Stimulated activated CD4-positive, alpha-beta T cell treated with anti-CD3 and anti-CD28 coated beads, Interleukin-12 subunit alpha, Interleukin-12 subunit beta, amount 100 ng/mL, for 24 hours (primary cell): ENCODE results near the gene APPBP2.
"Not testable (repeated sequence)": the region's sequence is repeated elsewhere in the genome, so short reads cannot be mapped to it uniquely, and the experiment has no call there.

Experiments
- DNase-seq, 2 experiments: peaks; one replicate each; pipeline ENCODE4 v3.0.0-alpha.2; 2020; ENCODE audit warnings: low read depth in 2 of 2

The APPBP2 gene, protein sequence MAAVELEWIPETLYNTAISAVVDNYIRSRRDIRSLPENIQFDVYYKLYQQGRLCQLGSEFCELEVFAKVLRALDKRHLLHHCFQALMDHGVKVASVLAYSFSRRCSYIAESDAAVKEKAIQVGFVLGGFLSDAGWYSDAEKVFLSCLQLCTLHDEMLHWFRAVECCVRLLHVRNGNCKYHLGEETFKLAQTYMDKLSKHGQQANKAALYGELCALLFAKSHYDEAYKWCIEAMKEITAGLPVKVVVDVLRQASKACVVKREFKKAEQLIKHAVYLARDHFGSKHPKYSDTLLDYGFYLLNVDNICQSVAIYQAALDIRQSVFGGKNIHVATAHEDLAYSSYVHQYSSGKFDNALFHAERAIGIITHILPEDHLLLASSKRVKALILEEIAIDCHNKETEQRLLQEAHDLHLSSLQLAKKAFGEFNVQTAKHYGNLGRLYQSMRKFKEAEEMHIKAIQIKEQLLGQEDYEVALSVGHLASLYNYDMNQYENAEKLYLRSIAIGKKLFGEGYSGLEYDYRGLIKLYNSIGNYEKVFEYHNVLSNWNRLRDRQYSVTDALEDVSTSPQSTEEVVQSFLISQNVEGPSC

DNA sequence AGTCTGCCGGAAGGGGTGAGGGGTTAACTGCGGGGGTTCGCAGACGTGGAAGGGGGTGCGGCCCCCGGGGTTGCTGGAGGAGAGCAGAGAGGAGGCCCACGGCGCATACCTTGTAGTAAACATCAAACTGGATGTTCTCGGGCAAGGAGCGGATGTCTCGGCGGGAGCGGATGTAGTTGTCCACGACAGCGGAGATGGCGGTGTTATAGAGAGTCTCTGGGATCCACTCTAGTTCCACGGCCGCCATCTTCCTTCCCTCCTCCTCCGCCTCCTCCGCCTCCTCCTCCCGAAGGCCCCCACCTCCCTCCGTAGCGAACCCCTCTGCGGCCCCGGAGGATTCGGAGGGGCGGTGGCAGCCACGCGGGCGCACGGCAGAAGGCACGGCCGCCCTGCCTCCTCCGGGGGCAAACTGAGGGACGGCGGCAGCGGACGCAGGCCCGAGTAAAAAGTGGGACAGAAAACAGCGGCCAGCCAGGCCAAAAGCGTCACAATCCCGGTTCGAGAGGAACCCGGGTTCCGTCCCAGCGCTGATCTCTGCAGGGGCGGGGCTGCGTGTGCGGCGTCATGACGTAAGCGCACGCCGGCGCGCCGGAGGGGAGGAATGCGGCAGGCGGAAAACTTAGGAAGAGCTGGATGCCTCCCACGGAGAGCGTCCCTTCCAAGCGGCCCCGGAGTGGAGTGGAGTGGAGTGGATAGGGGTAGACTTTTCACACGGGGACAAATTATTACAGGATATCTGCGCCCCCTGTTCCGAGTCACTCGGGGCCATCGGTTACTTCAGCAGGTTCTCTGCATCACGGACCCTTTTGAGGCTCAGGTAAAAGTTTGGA, at the start of gene APPBP2:
Gene APPBP2 (minus strand): TSS at position 558 of the 830 bp plus-strand sequence. CDS start 311 bp downstream, at position 247.
- peak; percentile 52 to 64 for DNase-seq

DNA sequence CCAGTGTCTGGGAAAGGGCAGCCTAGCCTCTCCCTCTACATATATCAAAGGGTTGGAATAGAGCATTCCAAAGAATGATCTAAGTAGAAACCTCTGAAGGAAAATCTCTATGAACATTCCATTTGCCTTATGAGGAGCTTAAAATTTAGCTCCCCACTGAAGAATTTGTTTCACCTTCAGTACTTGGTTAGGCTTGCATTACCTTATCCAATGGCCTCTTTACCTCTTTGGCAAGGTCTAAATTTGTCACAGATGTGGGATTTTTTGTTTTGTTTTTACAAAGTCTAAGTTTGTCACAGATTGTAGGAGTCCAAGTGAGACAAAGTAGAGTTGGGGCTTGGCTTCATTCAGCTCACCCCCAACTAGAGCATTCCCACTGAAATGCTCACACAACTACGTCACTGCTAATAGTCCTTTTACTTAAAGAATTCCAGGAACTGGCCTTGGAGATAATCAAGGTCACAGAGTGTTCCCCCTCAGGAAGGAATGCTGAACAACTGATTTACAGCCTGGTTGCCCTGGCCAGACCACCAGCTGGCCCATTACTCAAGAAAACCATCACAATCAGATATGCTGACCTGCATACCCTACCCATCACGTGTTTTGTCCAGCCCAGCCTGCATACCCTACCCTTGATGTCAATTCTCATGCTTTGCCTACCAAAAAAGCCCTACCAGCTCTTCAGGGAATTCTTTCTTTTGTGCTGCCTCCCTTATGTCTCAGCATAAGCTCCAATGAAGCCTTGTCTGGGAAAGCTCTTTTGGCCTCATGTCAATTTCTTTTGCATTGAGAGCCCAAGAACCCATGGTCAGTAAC, 47.4 kb upstream of the APPBP2 start:
- no peak for DNase-seq

DNA sequence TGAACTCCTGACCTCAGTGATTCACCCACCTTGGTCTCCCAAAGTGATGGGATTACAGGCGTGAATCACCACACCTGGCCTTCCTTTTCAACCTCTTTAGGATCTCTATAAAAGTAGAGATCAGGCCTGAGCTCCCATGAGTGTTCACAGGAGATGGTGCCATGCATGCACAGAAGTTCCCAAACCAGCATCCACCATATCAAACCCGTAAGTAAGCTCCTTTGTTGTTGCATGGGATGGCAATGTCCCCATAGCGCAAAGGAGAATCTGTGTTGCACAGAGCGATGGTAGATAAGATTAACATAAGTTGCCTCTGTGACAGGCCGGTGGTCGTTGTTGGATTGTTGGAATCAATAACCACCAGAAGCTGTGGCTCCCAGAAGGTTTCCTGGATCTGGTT, 39.2 kb upstream of the APPBP2 start:
- no peak for DNase-seq

DNA sequence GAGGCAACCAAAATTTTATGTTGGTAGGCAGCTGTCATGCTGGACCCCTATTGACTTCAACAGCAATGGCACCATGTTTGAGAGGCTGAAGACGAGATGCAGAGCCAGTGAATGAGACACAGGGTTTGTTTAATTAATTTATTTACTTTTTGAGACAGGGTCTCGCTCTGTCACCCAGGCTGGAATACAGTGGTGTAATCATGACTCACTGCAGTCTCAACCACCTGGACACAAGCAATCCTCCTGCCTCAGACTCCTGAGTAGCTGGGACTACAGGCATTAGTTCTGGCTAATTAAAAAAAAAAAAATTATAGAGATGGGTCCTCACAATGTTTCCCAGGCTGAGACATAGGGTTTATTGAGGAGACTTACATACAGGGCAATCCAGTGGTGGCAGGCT, 37.7 kb upstream of the APPBP2 start:
- no peak for DNase-seq

DNA sequence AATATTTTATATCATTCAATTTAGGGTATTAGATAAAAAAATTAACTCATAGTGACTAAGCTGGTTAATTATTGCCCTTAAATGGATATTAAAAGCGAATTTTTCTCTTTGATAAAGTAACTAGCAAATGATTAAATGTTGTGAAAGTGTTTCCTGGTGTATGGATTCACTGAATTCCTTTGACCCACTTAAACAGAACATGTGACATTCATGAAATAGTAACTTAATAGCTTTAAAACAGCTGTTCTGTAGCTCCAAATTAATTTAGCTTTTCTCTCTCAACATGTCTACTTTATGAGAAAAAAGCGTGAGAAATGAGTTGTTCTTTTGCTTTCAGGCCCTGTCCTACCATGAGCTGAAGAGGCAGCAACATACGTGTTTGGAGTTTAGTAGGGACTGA, 36.4 kb upstream of the APPBP2 start:
- no peak for DNase-seq

DNA sequence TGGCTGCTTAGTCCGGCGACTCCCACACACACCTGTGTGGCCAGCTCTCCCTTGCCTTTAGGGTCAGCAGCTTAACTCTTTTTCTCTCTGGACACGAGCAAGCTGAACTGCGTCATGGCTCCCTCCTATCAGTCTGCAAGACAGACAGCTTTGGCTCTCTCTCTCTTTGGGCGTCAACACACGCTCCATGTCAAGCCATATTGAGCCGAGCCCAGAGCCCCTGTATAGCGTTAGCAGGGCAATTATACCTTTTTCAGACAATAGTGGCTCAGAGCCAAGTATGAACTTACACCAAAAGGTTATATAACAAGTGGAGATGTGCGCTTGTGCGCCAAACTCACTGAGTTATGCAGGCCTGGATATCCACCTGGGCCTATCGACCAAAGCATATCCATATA, 34.8 kb upstream of the APPBP2 start:
- DNase-seq, result no peak

DNA sequence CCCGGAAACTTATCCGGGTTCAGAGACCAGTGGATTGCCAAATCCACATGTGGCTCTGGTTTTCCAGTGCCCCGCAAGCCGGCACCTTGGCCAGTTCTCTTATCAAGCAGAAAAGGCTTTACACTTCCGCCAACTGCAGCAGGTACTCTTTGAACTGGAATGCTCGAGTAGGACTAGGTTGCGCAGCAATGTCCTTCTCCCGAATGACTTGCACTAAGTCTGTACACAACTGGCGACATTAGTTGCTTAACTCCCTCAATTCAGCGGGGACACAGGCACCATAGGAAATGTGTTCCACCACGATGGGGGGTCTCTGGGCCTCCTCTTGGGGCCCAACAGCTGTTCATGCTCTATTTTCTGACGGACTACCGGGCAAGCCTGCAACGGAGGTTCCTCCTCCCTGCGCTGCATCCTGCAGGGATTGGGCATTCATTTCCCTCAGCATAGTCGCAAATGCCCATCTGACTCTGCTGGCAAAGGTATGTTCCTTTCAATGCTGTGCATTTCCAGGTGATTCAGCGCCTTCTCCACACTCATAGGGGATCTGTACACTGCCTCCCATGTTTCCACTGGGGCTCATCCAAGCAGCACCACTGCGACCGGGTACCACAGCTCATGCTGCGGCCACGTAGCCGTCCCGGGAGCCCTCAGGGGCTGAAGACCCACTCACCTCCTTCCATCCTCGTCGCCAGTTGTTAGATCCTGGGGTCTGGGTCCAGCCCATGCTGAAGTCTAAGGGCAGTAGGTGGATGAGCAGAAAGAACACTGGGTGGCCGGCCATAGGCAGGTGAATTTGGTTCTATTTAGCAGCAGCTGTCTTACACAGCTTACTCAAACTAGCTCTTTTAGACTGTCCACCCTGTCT, 34.2 kb upstream of the APPBP2 start:
- DNase-seq, result no peak

DNA sequence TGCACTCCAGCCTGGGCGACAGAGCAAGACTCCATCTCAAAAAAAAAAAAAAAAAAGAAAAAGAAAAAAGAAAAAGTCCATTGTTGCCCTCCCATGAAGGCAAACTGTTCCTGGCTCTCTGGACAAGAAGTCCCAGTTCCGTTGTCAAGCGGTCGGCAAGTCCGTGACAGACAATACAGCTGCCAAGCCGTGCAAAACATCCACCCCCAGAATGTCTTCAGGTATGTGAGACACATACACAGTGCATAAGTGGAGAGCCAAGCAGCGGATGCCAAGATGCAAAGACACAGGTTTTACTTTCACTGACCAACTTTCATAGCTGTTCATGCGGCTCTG, 33.6 kb upstream of the APPBP2 start:
- no peak for DNase-seq

DNA sequence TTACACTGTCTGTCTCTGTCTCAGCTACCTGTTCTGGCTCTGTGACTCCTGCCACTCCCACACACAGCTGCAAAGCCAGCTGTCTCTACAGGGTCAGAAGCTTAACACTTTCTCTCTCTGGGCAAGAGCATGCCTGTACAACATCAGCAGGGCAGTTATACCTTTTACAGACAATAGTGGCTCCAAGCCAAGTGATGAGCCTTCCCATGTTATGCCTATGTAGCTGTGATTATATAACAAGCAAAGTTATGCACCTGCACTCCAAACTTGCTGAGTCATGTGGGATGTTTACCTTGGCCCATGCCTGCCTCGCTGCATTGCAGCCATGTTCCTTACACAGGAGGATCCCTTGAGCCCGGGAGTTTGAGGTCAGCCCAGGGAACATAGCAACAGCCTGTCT, 31.8 kb upstream of the APPBP2 start:
- no peak for DNase-seq

DNA sequence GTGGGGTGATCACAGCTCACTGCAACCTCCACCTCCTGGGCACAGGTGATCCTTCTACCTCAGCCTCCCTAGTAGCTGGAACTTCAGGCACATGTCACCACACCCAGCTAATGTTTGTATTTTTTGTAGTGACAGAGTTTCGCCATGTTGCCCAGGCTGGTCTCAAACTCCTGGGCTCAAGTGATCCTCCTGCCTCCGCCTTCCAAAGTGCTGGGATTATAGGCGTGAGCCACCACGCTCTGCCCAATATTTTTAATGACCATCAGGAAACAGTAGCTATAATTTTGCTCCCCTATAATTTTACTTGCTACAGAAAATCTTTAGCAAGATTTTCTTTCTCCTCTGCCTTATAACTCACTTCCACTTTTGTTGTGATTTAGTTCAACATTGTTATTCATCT, 29.7 kb upstream of the APPBP2 start:
- no peak for DNase-seq

DNA sequence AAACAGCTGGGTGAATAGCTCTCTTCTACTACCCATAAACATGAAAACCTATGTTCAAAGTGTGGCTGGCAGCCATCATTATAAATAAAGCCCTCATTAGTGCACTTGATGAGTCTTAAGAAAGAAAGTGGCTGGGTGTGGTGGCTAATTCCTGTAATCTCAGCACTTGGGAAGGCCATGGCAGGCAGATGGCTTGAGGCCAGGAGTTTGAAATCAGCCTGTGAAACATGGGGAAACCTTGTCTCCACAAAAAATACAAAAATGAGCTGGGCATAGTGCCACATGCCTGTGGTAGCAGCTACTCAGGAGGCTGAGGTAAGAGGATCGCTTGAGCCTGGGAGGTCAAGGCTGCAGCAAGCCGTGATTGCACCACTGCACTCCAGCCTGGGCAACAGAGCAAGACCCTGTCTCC, 28.3 kb upstream of the APPBP2 start:
- no peak for DNase-seq

DNA sequence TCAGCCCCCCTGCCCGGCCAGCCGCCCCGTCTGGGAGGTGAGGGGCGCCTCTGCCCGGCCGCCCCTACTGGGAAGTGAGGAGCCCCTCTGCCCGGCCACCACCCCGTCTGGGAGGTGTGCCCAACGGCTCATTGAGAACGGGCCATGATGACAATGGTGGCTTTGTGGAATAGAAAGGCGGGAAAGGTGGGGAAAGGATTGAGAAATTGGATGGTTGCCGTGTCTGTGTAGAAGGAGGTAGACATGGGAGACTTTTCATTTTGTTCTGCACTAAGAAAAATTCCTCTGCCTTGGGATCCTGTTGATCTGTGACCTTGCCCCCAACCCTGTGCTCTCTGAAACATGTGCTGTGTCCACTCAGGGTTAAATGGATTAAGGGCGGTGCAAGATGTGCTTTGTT, 26.2 kb upstream of the APPBP2 start:
- DNase-seq, result not testable (repeated sequence)

DNA sequence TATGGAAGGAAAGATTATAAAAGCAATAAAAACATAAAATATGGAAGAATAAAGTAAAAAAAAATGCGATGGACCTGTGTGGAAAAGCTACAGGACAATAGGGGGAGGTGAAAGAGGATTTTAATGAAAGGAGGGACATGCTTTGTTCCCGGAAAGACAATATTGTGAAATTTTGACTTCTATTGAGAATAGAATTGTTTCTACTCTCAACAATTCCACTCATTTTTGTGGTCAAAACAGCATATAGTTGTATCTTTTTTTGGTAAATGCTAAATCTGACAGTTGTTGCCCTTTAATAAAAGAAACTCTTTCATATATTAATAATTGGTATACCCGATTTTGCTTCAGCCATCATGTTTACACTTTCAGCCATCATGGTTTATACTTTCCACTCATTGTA, 22.9 kb upstream of the APPBP2 start:
- DNase-seq, result no peak

DNA sequence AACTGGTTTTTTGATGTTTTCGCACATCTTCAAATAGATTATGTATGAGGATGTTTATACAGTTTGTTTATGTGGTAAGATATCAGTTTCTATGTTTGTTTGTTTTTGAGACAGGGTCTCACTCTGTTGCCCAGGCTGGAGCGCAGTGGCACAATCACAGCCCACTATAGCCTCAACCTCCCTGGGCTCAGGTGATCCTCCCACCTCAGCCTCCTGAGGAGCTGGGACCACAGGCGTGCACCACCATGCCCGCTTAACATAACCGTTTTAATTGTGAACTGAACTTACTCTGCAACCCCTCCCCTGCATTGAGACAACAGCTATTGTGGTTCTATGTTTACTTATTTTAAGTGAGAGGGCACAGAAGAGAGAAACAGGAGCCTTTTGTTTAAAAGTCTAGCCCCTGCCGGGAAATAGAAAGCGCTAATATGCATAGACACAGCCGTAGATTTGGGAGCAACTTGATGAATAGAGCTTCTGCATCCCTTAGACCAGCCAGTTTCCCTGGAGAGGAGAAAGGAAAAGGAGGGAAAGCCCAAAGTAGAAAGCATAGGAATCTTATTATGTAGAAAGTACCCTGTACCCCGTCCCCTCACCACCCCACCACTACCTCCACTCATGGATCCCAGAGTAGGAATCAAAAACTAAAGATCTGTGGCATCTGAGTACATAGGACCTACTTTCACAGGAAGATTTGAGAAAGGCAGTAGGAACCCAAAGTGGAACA, 19.6 kb upstream of the APPBP2 start:
- no peak for DNase-seq

DNA sequence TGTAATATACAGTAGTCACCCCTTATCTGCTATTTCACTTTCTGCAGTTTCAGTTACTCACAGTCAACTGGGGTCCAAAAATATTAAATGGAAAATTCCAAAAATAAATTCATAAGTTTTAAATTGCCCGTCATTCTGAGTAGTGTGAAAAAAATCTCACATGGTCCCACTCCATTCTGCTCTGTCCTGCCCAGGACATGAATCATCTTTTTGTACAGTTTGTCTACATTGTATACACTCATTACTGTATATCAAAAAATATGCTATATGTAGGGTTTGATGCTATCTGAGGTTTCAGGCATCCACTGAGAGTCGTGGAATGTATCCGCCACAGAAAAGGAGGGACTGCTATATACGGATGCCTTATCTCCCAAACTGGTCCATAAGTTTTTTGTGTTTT, 16.0 kb upstream of the APPBP2 start:
- no peak for DNase-seq

DNA sequence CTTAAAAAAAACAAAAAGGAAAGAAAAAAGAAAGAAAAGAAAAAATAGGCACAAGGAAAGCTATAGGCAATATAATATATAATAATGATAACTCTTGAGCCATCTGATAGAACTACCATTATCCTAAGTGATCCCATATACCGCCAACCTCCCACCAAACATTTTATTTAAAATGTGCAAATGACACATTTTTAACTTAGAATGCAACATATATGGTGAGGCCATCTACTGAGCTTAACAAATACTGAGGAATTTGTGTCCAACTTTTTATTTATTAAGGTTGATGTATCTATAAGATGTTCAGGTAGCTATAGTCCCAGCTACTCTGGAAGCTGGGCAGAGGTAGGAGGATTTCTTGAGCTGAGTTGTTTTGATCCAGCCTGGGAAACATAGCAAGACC, 14.4 kb upstream of the APPBP2 start:
- no peak for DNase-seq

DNA sequence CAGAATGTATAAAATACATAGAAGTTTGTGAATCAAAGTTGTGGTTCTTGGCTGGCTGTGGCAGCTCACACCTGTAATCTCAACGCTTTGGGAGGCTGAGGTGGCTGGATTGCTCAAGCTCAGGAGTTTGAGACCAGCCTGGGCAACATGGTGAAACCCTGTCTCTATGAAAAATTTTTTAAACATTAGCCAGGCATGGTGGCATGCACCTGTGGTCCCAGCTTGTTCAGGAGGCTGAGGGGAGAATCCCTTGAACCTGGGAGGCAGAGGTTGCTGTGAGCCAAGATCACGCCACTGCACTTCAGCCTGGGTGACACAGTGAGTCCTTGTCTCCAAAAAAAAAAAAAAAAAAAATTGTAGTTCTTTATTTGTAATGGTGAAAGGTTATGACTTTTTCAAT, 13.8 kb upstream of the APPBP2 start:
- no peak for DNase-seq

DNA sequence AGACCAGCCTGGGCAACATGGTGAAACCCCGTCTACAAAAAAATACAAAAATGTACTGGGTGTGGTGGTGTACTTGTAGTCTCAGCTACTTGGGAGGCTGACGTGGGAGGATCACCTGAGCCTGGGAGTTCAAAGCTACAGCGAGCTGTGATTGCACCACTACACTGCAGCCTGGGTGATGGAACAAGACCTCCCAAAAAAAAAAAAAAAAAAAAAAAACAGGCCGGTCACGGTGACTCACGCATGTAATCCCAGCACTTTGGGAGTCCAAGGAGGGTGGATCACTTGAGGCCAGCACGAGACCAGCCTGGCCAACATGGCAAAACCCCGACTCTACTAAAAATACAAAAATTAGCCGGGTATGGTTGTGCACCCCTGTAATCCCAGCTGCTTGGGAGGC, 12.7 kb upstream of the APPBP2 start:
- DNase-seq, result no peak

DNA sequence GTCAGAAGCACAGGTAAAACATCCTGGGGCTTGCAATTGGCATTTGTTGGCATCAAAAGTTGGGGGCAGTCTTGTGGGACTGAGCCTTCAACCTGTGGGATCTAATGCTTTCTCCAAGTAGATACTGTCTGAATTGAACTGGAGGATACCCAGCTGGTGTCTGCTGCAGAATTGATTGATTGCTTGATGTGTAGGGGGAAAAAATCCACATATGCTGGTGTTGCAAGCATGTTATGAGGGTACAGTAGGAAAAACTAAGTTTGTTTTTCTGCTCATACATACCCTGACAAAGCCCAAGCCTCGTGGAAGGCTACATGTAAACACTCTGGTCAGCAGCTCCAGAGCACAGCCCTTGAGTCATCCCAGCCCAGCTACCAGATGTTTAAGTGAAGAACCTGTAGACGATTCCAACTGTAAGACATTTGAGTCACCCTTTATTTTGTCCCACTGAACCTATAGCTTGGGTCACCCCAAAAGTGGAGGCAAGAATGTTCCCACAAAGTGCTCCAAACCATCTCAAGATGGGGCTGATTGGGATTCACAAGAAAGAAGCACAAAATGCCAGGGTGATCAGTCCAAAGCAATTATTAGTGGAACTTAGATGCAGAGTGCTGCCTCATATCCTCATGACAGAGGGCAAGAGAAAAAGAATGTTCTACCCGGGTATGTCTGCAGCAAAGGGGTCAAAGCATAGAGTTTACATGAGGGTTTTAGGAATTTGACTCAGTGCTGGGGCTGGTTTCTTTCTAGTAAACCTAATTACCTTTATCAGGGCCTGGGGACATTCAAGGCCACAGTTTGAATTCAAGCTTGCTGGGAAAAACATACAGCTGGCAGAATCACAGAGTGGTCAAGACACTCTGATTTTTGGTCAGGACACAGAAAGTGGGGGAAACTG, 9.6 kb upstream of the APPBP2 start:
- no peak for DNase-seq
